Pancreas (tissue), 10 donors: ENCODE data around the gene TAF8. TPM values are rescaled to one million over a fixed set of nuclear protein-coding genes. Genes with fewer than 3 reads are reported as not detected.
A peak's percentile ranks its signal among the peaks of the same experiment; 100 is the strongest.

Source experiments
- ATAC-seq, 4 donors: fragments of 200-7000 bp; cut with Tn5 transposase; one replicate each; pipeline versions ENCODE4 v1.8.0 to v1.9.1; 2020; ENCODE audit warnings: mild to moderate bottlenecking in 4 of 4, moderate library complexity in 4 of 4
- DNase-seq, 6 donors: peaks; one replicate each; pipeline ENCODE4 v3.0.0-alpha.2; 2020
- FAIRE-seq: peaks from 2 replicates; lab custom pipeline; 2012; peaks lifted over from hg19 to GRCh38; lab: Jason Lieb, UNC
- H3K27ac ChIP-seq, 4 donors: fragments of 200-600 bp; sonication (generic); 1 replicate in 3 of 4; 2 replicates in 1 of 4; pipeline versions ENCODE4 v1.5.0 to v1.8.0; 2020
- H3K27me3 ChIP-seq, 4 donors: fragments of 200-600 bp; one replicate each; pipeline ENCODE4 v1.8.0; 2021
- H3K36me3 ChIP-seq, 3 donors: fragments of 200-600 bp; sonication (generic) in 1 of 3; one replicate each; pipeline versions ENCODE4 v1.5.0 to v1.8.0; 2020 to 2021
- H3K4me1 ChIP-seq, 3 donors: fragments of 200-600 bp; one replicate each; pipeline ENCODE4 v1.8.0; 2021
- H3K4me3 ChIP-seq, 4 donors: fragments of 200-600 bp; sonication (generic) in 2 of 4; one replicate each; pipeline versions ENCODE4 v1.5.0 to v1.8.0; 2020 to 2021
- H3K9me3 ChIP-seq, 4 donors: fragments of 200-600 bp; one replicate each; pipeline ENCODE4 v1.8.0; 2021
- WGBS, 2 donors: extraction: QIAGEN DNeasy Blood & Tissue Kit; methylation state at CpG; one replicate each; pipeline ENCODE4 v1.1.7; 2013; 5-methylcytosine and 5-hydroxymethylcytosine counted together
- intact Hi-C, 3 donors: fragments of 100-400 bp; cut with DNase I; formaldehyde crosslinking; loops; one replicate each; pipeline versions ENCODE4 v1.11.1 to v1.14.2; 2022
- polyA plus RNA-seq, 2 donors: library from polyadenylated mRNA; stranded (reverse); fragments of 200-250 nt; gene quantifications; one replicate each; pipeline ENCODE4 v1.2.3, GENCODE V29; 2013
- total RNA-seq, 6 donors: library from RNA; stranded (reverse); fragmentation: NEBNext Ultra II Directional in 4 of 6; extraction: Animal tissue kit (Norgen Biotek cat#: 25700) in 4 of 6; gene quantifications; one replicate each; pipeline versions ENCODE4 v1.2.1 to v1.2.4, GENCODE V29; 2021 to 2023
- TF ChIP-seq, protein P1 (sequence below), 4 donors: fragments of 200-600 bp; sonication (generic) in 3 of 4; IDR thresholded peaks; one replicate each; pipeline versions ENCODE4 v1.5.0 to v1.8.0; 2021; ENCODE audit warnings: antibody characterized with exemption in 4 of 4
- donor health status: healthy with polysubstance abuse.
- donor health status: DM: no; HTN: no; CAD: no; lungs with moderate emphysema.
- donor health status: DM: no; HTN: no; CAD: no.
- donor health status: control.
- donor health status: control.
- donor health status: Bipolar disorder and iron deficiency.
- donor health status: DM: yes; HTN: yes; CAD: no.
- donor health status: DM: no; HTN: no; CAD: no.
- donor health status: DM: no; HTN: no; CAD: no.
- donor health status: DM: yes; HTN: yes; CAD: no.

Gene TAF8
- total and polyA plus RNA-seq, 8 donors = 4.8 to 16.8 (median 8.4) TPM

DNA sequence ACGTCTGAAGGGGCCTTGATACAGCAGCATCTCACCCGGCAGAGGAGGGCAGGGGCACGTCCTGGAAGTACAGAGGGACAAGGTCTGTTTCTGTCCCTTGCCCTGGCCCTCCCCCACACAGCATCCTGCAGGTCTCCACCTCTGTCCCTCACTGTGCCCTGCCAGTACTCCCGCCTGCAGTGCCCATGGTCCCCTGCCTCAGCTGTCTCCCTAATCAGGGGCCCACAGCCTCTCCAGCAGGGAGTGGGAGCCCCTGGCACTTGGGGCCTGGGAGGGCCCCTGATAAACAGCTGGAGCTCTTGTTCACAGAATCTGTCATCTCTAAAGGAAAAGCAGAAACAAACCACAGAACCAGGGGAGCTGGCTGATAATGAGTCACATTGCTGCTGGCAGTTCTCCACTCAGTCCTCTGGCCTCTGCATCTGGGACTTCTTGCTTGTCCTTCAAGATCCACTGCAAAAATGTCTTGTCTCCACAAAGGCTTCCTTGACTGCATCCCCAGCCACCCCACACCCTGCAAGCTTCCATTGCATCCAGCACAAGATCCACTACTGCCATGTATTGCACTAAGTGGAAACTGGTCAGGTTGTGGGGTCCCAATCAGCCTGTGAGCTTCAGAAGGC lies 33.2 kb upstream of the TAF8 start:
- Histone ChIP-seq H3K27ac (no peak overlapping the region), H3K27me3 (no peaks in the 10 kb centered on the region), H3K9me3 (no peaks in the 10 kb centered on the region), H3K36me3 (no peaks in the 10 kb centered on the region), H3K4me3 (no peak overlapping the region), H3K4me1 (no peaks in the 10 kb centered on the region)
- WGBS, 2 donors = 70 to 76% methylated on average over 4 of the region's 4 CpGs
- DNase-seq = no peak
- intact Hi-C loops = no loop called here
- ATAC-seq = peak in 1 of 4 donors; percentile 24
- FAIRE-seq = no peak
- TF ChIP-seq, protein P1, sequence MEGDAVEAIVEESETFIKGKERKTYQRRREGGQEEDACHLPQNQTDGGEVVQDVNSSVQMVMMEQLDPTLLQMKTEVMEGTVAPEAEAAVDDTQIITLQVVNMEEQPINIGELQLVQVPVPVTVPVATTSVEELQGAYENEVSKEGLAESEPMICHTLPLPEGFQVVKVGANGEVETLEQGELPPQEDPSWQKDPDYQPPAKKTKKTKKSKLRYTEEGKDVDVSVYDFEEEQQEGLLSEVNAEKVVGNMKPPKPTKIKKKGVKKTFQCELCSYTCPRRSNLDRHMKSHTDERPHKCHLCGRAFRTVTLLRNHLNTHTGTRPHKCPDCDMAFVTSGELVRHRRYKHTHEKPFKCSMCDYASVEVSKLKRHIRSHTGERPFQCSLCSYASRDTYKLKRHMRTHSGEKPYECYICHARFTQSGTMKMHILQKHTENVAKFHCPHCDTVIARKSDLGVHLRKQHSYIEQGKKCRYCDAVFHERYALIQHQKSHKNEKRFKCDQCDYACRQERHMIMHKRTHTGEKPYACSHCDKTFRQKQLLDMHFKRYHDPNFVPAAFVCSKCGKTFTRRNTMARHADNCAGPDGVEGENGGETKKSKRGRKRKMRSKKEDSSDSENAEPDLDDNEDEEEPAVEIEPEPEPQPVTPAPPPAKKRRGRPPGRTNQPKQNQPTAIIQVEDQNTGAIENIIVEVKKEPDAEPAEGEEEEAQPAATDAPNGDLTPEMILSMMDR (IDR thresholded peaks at IDR 0.05) = no peak

DNA sequence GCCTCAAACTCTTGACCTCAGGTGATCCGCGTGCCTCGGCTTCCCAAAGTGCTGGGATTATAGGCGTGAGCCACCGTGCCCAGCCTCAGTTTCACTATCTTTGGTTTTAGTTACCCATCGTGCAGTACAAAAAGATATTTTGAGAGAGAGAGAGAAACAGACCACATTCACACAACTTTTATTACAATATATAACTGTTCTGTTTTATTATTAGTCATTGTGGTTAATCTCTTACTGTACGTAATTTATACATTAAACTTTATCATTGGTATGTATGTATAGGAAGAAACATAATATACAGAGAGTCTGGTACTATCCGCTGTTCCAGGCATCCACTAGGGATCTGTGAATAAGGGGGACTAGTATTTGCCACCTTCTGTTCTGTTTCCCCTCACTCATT lies 29.4 kb upstream of the TAF8 start:
- Histone ChIP-seq H3K4me3 (no peak overlapping the region), H3K36me3 (no peaks in the 10 kb centered on the region), H3K27me3 (no peaks in the 10 kb centered on the region), H3K27ac (no peak overlapping the region), H3K4me1 (no peaks in the 10 kb centered on the region), H3K9me3 (no peaks in the 10 kb centered on the region)
- ATAC-seq (no peak), DNase-seq (no peak), FAIRE-seq (no peak)
- intact Hi-C loops = no loop called here
- TF ChIP-seq, protein P1 (IDR thresholded peaks at IDR 0.05) = no peak
- WGBS, 2 donors = 83 to 94% methylated on average over 8 of the region's 8 CpGs

DNA sequence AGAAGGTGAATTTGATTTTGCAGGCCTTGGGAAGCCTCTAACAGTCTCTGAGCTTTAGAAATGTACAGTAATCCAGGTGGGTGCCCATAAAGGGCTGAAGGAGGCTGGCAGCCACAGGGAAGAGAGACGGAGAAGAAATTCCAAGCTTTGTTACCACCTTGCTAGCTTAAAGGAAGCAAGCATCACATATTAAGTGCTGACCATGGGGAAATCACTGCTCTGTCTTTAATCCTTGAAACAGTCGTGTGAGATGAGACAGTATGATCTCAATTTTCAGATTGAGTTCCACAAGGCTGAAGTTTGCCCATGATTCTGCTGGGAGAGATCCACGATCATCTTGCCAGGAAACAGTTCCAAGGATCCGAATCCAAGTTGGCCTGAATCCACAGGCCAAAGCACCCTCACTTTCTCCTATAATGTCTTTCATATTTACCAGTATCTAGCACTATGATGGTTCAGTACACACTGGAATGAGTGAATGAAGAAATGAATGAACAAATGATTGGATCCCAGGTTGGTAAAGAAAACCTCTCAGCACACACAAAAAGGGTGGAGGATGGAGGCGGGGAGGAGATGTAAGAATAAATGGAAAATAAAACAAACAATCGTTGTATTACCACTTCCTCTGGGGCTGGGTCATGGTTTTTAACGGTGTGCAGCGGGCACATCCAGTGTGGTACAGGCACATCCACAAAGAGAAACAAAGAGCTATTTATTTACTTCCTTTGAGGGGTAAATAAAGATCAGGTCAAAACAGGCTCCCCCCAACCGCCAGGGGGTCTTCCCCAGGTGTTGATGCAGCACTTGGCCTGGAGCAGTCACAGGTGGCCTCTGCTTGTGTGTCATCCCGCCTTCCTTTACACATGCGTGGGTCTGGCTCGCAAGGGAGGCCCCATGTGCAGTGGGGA lies 28.2 kb upstream of the TAF8 start:
- TF ChIP-seq, protein P1 (IDR thresholded peaks at IDR 0.05) = no peak
- FAIRE-seq (no peak), DNase-seq (no peak), ATAC-seq (no peak)
- Histone ChIP-seq H3K27me3 (no peaks in the 10 kb centered on the region), H3K4me3 (no peak overlapping the region), H3K27ac (no peak overlapping the region), H3K36me3 (no peaks in the 10 kb centered on the region), H3K4me1 (no peaks in the 10 kb centered on the region), H3K9me3 (no peaks in the 10 kb centered on the region)
- WGBS, 2 donors = 69 to 71% methylated on average over 12 of the region's 12 CpGs
- intact Hi-C loops = no loop called here

DNA sequence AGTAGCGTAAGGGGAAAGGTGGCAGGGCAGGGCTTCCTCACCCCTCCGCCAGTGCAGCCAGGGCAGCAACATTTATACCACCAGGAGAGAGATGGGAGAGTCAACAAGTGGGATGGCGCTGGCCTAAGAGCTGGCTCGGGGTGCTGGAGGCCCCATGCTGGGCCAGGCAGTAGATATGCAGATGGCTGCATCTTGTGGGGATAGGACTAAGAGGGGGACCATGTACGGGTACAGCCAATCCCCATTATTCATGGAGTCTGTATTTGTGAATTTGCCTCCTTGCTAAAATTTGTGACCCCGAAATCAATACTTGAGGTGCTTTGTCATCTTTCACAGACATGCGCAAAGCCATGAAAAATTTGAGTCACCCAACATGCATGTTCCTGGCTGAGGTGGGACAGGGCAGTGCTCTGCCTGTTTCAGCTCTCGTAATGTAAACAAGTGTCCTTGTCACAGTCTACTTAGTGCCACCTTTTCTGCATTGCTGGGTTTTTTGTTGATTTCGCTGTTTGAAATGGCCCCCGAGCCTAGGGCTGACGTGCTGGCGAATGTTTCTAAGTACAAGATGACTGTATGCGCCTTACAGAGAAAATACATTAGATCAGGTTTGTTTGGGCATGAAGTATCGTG lies 27.5 kb upstream of the TAF8 start:
- no peak for FAIRE-seq

More for the DNA sequence above, 27.5 kb upstream of the TAF8 start:
- H3K4me3 ChIP-seq = no peak overlapping the region
- intact Hi-C loops = no loop called here
- DNase-seq (no peak), ATAC-seq (no peak)
- H3K4me1 ChIP-seq = no peaks in the 10 kb centered on the region
- WGBS, 2 donors = 80 to 87% methylated on average over 14 of the region's 14 CpGs
- H3K27me3 ChIP-seq = no peaks in the 10 kb centered on the region
- no peaks in the 10 kb centered on the region for H3K9me3 ChIP-seq
- no peak overlapping the region for H3K27ac ChIP-seq
- no peaks in the 10 kb centered on the region for H3K36me3 ChIP-seq
- TF ChIP-seq, protein P1 (IDR thresholded peaks at IDR 0.05) = no peak
